HG03060 (cell line): ENCODE results near the gene PNMA6E.

Experiments
- ATAC-seq: cut with Tn5 transposase; IDR thresholded peaks from one replicate; pipeline ENCODE4 v1.9.1; 2021; ENCODE audit warnings: low read depth, moderate number of reproducible peaks; ENCODE audit not compliant: unreplicated experiment

PNMA6E gene

DNA sequence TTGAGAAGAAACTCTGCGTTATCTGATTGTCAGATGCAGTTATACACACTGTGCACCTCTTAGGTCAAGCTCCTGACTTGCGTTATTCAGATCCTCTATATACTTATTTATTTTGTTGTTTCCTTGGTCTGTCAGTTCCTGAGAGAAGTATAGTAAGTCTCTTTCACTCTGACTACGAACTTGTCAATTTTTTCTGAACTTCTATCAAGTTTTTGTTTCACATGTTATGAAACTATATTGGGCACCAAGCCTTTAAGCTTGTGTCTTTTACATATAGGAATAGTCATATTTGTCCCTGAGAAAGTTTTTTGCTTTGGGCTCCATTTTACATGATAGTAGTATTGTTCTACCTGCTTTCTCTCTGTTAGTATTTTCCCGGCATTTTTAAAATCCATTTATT lies 35.5 kb downstream of the PNMA6E start:
- no peak for ATAC-seq

DNA sequence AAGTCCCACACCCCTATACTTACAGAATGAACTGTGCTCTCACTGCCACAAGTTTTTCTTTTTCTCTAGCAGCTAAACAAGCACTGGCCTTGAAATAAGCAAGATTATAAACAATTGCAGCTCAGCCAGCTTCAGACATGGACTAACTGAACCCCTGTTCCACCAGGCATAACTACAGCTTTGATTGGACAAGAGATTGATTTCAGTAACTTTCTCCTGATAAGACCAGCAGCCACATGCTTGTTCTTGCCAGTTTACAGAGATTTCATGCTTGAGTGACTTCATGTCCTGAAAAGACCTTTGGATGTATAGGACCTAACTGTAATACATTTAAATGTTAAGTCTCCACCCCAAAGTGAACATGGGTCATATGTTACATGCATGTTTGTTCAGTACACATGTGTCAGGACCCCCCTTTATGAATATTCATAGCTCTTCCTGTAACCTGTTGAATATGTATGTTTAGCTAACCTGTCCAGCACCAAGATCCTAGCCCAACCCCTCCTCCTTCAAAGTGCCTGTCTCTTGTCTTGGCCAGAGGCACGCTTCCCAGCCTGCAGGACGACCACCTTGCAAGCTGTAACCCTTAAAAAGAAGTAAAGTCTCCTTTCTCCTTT lies 39.3 kb downstream of the PNMA6E start:
- no peak for ATAC-seq

DNA sequence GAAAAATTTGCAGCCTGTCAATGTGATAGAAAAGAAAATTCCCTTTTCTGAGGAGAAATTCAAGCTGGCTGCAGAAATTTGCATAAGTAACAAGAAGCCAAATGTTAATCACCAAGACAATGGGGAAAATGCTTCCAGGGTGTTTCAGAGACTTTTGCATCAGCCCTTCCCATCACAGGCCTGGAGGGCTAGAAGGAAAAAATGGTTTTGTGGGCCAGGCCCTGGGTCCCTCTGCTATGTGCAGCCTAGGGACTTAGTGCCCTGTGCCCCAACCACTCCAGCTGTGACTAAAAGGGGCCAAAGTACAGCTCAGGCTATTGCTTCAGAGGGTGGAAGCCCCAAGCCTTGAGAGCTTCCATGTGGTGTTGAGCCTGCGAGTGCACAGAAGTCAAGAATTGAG lies 43.3 kb downstream of the PNMA6E start:
- no peak for ATAC-seq

DNA sequence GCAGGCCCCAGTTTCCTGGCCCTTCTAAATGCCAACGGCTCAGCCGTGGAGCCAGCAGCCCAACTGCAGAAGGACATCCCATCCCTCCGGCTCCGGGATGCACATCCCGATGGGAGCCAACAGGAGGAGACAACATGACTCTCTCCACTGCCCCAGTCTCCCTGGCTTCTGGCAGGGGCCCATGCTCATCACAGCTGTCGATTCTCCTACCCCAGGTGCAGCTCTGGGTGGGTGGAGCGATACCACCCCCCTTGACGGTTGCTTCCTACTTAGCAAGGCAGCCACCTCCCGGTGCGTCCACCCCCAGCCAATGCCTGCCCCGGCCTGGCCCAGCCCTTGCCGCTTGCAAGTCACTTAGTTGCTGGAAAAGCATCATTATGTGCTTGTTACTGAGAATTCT lies 47.7 kb downstream of the PNMA6E start:
- ATAC-seq = no peak

DNA sequence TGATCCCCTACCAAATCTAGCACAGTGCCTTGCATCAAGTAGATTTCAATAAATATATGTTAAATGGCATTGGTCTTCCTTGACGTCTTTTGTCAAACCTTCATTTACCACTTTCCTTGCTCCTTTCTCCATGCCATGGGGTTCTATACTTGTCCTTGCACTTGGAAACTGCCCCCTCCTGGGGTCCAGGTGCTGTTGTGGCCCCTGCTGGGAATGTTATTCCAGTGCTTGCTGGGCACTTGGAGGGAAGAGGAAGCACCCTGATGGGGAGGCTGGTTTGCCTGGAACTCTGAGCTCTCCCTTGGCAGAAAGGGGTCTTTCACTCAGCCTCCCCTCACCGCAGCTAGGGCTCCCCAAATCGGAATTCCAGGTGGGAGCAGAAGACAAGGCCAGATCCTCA lies 48.3 kb downstream of the PNMA6E start:
- ATAC-seq = no peak

DNA sequence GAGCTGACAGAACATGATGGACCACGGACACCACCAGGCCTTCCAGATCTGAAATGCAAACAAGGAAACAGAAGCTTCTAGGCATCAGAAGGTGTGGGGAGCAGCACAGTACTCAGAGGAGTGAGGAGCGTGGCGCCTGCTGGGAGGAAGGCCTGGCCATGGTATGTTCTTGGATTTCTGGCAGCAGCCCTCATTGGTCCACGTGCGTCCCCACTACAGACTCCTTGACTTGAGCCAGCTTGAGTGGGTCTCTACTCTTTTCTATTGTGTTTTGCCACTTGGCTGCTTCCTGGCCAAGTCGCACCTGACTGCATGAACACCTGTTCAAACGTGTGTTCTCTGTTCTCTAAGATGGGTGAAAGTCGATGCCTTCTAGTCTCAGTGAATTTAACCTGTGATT lies 49.2 kb downstream of the PNMA6E start:
- ATAC-seq = no peak

DNA sequence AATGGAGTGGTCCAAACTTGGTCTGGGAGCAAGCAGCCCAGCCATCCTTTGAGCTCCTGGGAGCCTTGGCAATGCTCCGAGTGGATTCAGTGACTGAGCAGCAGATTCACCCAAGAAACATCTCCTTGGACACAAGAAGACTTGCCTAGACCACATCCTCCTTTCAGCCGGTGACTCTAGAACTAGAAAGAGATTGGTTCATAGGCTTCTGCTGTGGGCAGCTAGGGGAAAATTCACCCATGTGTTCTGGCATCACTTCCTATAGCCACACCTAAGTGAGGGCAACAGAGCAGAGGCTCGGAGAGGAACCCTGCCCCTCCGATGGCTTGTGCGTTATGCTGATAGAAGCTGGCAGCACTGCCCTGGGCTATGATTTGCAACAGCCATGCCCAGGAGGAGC lies 51.2 kb downstream of the PNMA6E start:
- no peak for ATAC-seq

DNA sequence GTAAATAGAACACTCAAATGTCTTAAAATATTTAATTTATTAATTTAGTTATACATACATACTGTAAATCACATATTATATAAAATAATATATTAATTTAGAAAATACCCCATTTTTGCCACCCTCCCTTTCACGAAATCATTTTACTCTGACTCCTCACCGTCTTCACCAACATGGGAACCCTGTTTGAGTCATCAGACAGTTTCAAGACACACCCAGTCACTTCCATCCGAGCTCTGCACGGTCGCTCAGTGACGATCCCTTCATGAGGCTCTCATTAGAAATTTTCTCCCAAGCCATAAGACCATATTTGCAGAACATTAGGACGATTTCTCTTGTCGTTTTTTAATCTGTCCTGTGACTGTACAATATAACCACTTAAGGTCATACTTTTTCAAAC lies 52.7 kb downstream of the PNMA6E start:
- no peak for ATAC-seq

DNA sequence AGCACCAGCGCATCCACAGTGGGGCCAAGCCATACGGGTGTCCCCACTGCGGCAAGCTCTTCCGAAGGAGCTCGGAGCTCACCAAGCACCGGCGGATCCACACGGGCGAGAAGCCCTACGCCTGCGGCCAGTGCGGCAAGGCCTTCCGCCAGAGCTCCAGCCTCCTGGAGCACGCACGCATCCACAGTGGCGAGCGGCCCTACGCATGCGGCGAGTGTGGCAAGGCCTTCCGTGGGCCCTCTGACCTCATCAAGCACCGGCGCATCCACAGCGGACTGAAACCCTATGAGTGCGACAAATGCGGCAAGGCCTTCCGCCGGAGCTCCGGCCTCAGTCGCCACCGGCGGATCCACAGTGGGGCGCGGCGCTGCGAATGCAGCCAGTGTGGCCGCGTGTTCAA lies 53.6 kb downstream of the PNMA6E start:
- no peak for ATAC-seq
